Glutamatergic neuron (in vitro differentiated cells): ENCODE results near the gene TPO. TPM values are rescaled to one million over a fixed set of nuclear protein-coding genes. Genes with fewer than 3 reads are reported as not detected.

ENCODE experiments used
- DNase-seq: peaks from one replicate; pipeline ENCODE4 v3.0.0; 2022
- H3K27ac Mint-ChIP-seq: one replicate; pipeline ENCODE4 v1.8.0; 2020; ENCODE audit warnings: mild to moderate bottlenecking, mixed read lengths, inconsistent platforms; ENCODE audit not compliant: unreplicated experiment
- H3K27me3 Mint-ChIP-seq: one replicate; pipeline ENCODE4 v1.8.0; 2020; ENCODE audit warnings: mild to moderate bottlenecking, moderate library complexity, mixed read lengths, inconsistent platforms; ENCODE audit not compliant: unreplicated experiment
- H3K36me3 Mint-ChIP-seq: one replicate; pipeline ENCODE4 v1.8.0; 2020; ENCODE audit warnings: mild to moderate bottlenecking, mixed read lengths, inconsistent platforms; ENCODE audit not compliant: unreplicated experiment
- H3K4me1 Mint-ChIP-seq: one replicate; pipeline ENCODE4 v1.8.0; 2020; ENCODE audit warnings: mild to moderate bottlenecking, low read depth, mixed read lengths, inconsistent platforms; ENCODE audit not compliant: unreplicated experiment
- H3K4me3 Mint-ChIP-seq: one replicate; pipeline ENCODE4 v1.8.0; 2020; ENCODE audit warnings: mild to moderate bottlenecking, mixed read lengths, inconsistent platforms; ENCODE audit not compliant: unreplicated experiment
- H3K9me3 Mint-ChIP-seq: one replicate; pipeline ENCODE4 v1.8.0; 2020; ENCODE audit warnings: mild to moderate bottlenecking, moderate library complexity, mixed read lengths, inconsistent platforms; ENCODE audit not compliant: unreplicated experiment
- CTCF ChIP-seq: fragments of 200-600 bp; sonication (generic); IDR thresholded peaks from one replicate; pipeline ENCODE4 v1.5.0; 2021; ENCODE audit not compliant: partially characterized antibody, unreplicated experiment
- total RNA-seq: library from RNA; stranded (reverse); fragmentation: NEBNext Ultra II Directional; extraction: Animal tissue kit (Norgen Biotek cat#: 25700); gene quantifications from one replicate; pipeline ENCODE4 v1.2.1, GENCODE V29; 2021; ENCODE audit not compliant: unreplicated experiment

Gene TPO
- total RNA-seq, 1 donor from 2014 or later = not detected

GRCh38 chr2:1394709-1395408 lies 18.4 kb upstream of the TPO start:
- H3K9me3 Mint-ChIP-seq = peaks cover 5% of the 10 kb centered on the region
- DNase-seq = no peak
- no peak overlapping the region for H3K4me3 Mint-ChIP-seq
- TF ChIP-seq CTCF = no peak
- H3K27me3 Mint-ChIP-seq = no peaks in the 10 kb centered on the region
- H3K4me1 Mint-ChIP-seq = no peaks in the 10 kb centered on the region
- peaks cover 4% of the 10 kb centered on the region for H3K36me3 Mint-ChIP-seq
- no peak overlapping the region for H3K27ac Mint-ChIP-seq

DNA sequence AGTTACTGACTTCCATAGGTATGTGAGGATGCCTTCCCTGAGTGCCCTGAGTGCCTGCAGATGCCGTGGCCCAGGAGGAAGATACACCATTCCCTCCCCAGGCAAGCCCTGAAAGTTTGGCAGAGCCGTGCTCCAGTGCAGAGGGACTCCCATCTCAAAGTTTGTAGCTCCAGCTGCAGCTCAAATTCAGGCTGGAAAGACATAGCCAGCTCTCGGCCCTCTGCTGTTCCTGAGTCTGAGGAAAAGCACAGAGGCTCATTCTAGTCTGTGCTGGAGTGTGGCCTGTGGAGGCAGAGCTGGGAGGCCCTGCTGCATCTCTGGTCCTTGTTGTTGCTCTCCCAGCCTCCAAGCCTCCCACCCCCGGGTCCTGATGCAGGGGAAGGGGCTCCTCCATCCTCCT lies 15.9 kb upstream of the TPO start:
- peaks cover 4% of the 10 kb centered on the region for H3K36me3 Mint-ChIP-seq
- no peak for DNase-seq
- no peak overlapping the region for H3K4me3 Mint-ChIP-seq
- H3K27ac Mint-ChIP-seq = no peak overlapping the region
- H3K4me1 Mint-ChIP-seq = no peaks in the 10 kb centered on the region
- peaks cover 2% of the 10 kb centered on the region for H3K9me3 Mint-ChIP-seq
- no peak for TF ChIP-seq CTCF
- no peaks in the 10 kb centered on the region for H3K27me3 Mint-ChIP-seq

- H3K27me3 Mint-ChIP-seq = no peaks in the 10 kb centered on the region
- peaks cover 4% of the 10 kb centered on the region for H3K36me3 Mint-ChIP-seq
- TF ChIP-seq CTCF = no peak
- DNase-seq = no peak
- no peaks in the 10 kb centered on the region for H3K4me1 Mint-ChIP-seq
- no peak overlapping the region for H3K27ac Mint-ChIP-seq
- no peak overlapping the region for H3K4me3 Mint-ChIP-seq
- peaks cover 4% of the 10 kb centered on the region for H3K9me3 Mint-ChIP-seq
Observed at GRCh38 chr2:1398191-1398590, 15.1 kb upstream of the TPO start.

GRCh38 chr2:1400943-1401735 lies 12.1 kb upstream of the TPO start:
- Mint-ChIP-seq H3K4me1 (no peaks in the 10 kb centered on the region), H3K9me3 (peaks cover 4% of the 10 kb centered on the region)

More at GRCh38 chr2:1400943-1401735, 12.1 kb upstream of the TPO start:
- DNase-seq = no peak
- Mint-ChIP-seq H3K36me3 (no peaks in the 10 kb centered on the region), H3K27ac (no peak overlapping the region), H3K27me3 (no peaks in the 10 kb centered on the region), H3K4me3 (no peak overlapping the region)
- TF ChIP-seq CTCF = no peak
